Liver (tissue), 9 donors: ENCODE data around the gene GPA33. TPM values are rescaled to one million over a fixed set of nuclear protein-coding genes. Genes with fewer than 3 reads are reported as not detected.

Source experiments
- DNase-seq: peaks from one replicate; pipeline ENCODE4 v3.0.0-alpha.2; 2017; ENCODE audit warnings: low spot score
- H3K27ac ChIP-seq, 2 donors: one replicate each; pipeline ENCODE4 v1.7.0; 2013; ENCODE audit warnings: inconsistent platforms in 2 of 2, low read length in 2 of 2, control low read depth in 1 of 2, low read depth in 1 of 2, mild to moderate bottlenecking in 1 of 2
- H3K27me3 ChIP-seq, 4 donors: one replicate each; pipeline versions ENCODE4 v1.6.1 to v1.7.0; 2013; ENCODE audit warnings: low read length in 3 of 4, inconsistent platforms in 1 of 4, mild to moderate bottlenecking in 1 of 4, moderate library complexity in 1 of 4; ENCODE audit not compliant: control insufficient read depth in 4 of 4, insufficient read depth in 4 of 4
- H3K36me3 ChIP-seq, 4 donors: one replicate each; pipeline versions ENCODE4 v1.6.1 to v1.7.0; 2013; ENCODE audit warnings: low read length in 3 of 4, mild to moderate bottlenecking in 3 of 4, low read depth in 1 of 4, moderate library complexity in 1 of 4; ENCODE audit not compliant: control insufficient read depth in 4 of 4, insufficient read depth in 3 of 4
- H3K4me1 ChIP-seq, 4 donors: one replicate each; pipeline versions ENCODE4 v1.6.1 to v1.7.0; 2013; ENCODE audit warnings: low read length in 3 of 4, mild to moderate bottlenecking in 3 of 4, moderate library complexity in 1 of 4; ENCODE audit not compliant: control insufficient read depth in 4 of 4, insufficient read depth in 4 of 4
- H3K4me3 ChIP-seq, 3 donors: one replicate each; pipeline versions ENCODE4 v1.6.1 to v1.7.0; 2013; ENCODE audit warnings: low read length in 3 of 3, control low read depth in 1 of 3, low read depth in 1 of 3, mild to moderate bottlenecking in 1 of 3
- H3K9ac ChIP-seq, 2 donors: one replicate each; pipeline ENCODE4 v1.7.0; 2013; ENCODE audit warnings: low read length in 2 of 2, mild to moderate bottlenecking in 2 of 2, moderate library complexity in 2 of 2, control low read depth in 1 of 2, low read depth in 1 of 2
- H3K9me3 ChIP-seq, 4 donors: one replicate each; pipeline versions ENCODE4 v1.6.1 to v1.7.0; 2013; ENCODE audit warnings: low read length in 3 of 4; ENCODE audit not compliant: control insufficient read depth in 4 of 4
- EGR1 ChIP-seq, 2 donors: IDR thresholded peaks; 2 replicates each; pipeline ENCODE4 v1.6.1; 2016 to 2018; ENCODE audit warnings: antibody characterized with exemption in 2 of 2, low read depth in 2 of 2
- FOXA2 ChIP-seq: IDR thresholded peaks from 2 replicates; pipeline ENCODE4 v1.6.1; 2016; ENCODE audit warnings: antibody characterized with exemption
- GABPA ChIP-seq, 2 donors: IDR thresholded peaks in 1 of 2; conservative IDR thresholded peaks in 1 of 2; 2 replicates each; pipeline ENCODE4 v1.6.1; 2016; ENCODE audit warnings: antibody characterized with exemption in 2 of 2, mild to moderate bottlenecking in 1 of 2, moderate library complexity in 1 of 2
- HNF4A ChIP-seq, 2 donors: conservative IDR thresholded peaks; 2 replicates each; pipeline ENCODE4 v1.6.1; 2016; ENCODE audit warnings: antibody characterized with exemption in 2 of 2, mild to moderate bottlenecking in 2 of 2
- HNF4G ChIP-seq: IDR thresholded peaks from 2 replicates; pipeline ENCODE4 v1.6.1; 2016; ENCODE audit warnings: antibody characterized with exemption
- JUND ChIP-seq, 2 donors: IDR thresholded peaks; 2 replicates each; pipeline ENCODE4 v1.6.1; 2016; ENCODE audit warnings: antibody characterized with exemption in 2 of 2
- MAX ChIP-seq: IDR thresholded peaks from 2 replicates; pipeline ENCODE4 v1.6.1; 2016; ENCODE audit warnings: antibody characterized with exemption
- NR2F2 ChIP-seq: IDR thresholded peaks from 2 replicates; pipeline ENCODE4 v1.6.1; 2016; ENCODE audit warnings: antibody characterized with exemption
- RAD21 ChIP-seq, 2 donors: IDR thresholded peaks; 2 replicates each; pipeline ENCODE4 v1.6.1; 2016; ENCODE audit warnings: antibody characterized with exemption in 2 of 2, mild to moderate bottlenecking in 2 of 2
- RXRA ChIP-seq, 2 donors: IDR thresholded peaks; 2 replicates each; pipeline ENCODE4 v1.6.1; 2017 to 2018; ENCODE audit warnings: antibody characterized with exemption in 2 of 2, mild to moderate bottlenecking in 1 of 2
- SP1 ChIP-seq: IDR thresholded peaks from 2 replicates; pipeline ENCODE4 v1.6.1; 2018; ENCODE audit warnings: antibody characterized with exemption, mild to moderate bottlenecking
- TAF1 ChIP-seq: conservative IDR thresholded peaks from 2 replicates; pipeline ENCODE4 v1.6.1; 2016; ENCODE audit warnings: antibody characterized with exemption, mild to moderate bottlenecking
- YY1 ChIP-seq: IDR thresholded peaks from 2 replicates; pipeline ENCODE4 v1.6.1; 2016; ENCODE audit warnings: antibody characterized with exemption, mild to moderate bottlenecking
- ZBTB33 ChIP-seq: IDR thresholded peaks from 2 replicates; pipeline ENCODE4 v1.6.1; 2016; ENCODE audit warnings: antibody characterized with exemption
- WGBS: extraction: QIAGEN DNeasy Blood & Tissue Kit; methylation state at CpG from one replicate; pipeline ENCODE4 v1.1.7; 2013; 5-methylcytosine and 5-hydroxymethylcytosine counted together
- polyA plus RNA-seq, 2 donors: library from polyadenylated mRNA; stranded (reverse) in 1 of 2; unstranded in 1 of 2; fragments of 200-250 nt in 1 of 2; fragments of >200 nt in 1 of 2; fragmentation: Nextera tagmentation in 1 of 2; extraction: Ambion mirVana in 1 of 2; gene quantifications; one replicate each; pipeline versions ENCODE4 v1.2.1 to v1.2.3, GENCODE V29; 2013 to 2015
- total RNA-seq, 2 donors: library from RNA; depleted of rRNA; stranded (reverse); fragments of >200 nt; gene quantifications; one replicate each; pipeline ENCODE4 v1.2.3, GENCODE V29; 2014
- TF ChIP-seq, protein P1 (sequence below): IDR thresholded peaks from 2 replicates; pipeline ENCODE4 v1.6.1; 2016; ENCODE audit warnings: antibody characterized with exemption, mild to moderate bottlenecking
- donor health status: healthy.
- donor health status: healthy.
- donor health status: healthy.
- donor health status: healthy.
- donor health status: healthy.

Gene GPA33
- total and polyA plus RNA-seq, 4 donors = 0.03 to 0.19 (median 0.08) TPM; not detected in 1

- no peak overlapping the region for H3K9ac ChIP-seq
- no peak overlapping the region for H3K4me3 ChIP-seq
- H3K36me3 ChIP-seq = no peaks in the 10 kb centered on the region
- H3K4me1 ChIP-seq = peaks cover 0 to 14% (median 9%) of the 10 kb centered on the region in 4 donors
- no peaks in the 10 kb centered on the region for H3K27me3 ChIP-seq
- H3K9me3 ChIP-seq = no peaks in the 10 kb centered on the region
- H3K27ac ChIP-seq = no peak overlapping the region
- TF ChIP-seq EGR1 (IDR thresholded peaks at IDR 0.05; ENCODE audit: low read depth in 2 of 2) = no peak
- WGBS = 84% methylated on average over 2 of the region's 2 CpGs
- no peak for DNase-seq
Measured at GRCh38 chr1:167012570-167012969, 77.6 kb downstream of the GPA33 start.

- DNase-seq = no peak
- TF ChIP-seq NR2F2 = no peak
- TF ChIP-seq SP1 = peak; percentile 46
- TF ChIP-seq GABPA (IDR thresholded peaks at IDR 0.05 in 1 of 2, conservative IDR thresholded peaks at IDR 0.05 in 1 of 2) = no peak
- TF ChIP-seq RAD21 (IDR thresholded peaks at IDR 0.05) = no peak
- TF ChIP-seq MAX = peak; percentile 26
- TF ChIP-seq FOXA2 = no peak
- TF ChIP-seq EGR1 (IDR thresholded peaks at IDR 0.05; ENCODE audit: low read depth in 2 of 2) = no peak
- peak in 1 of 2 donors; percentile 17 for TF ChIP-seq JUND (IDR thresholded peaks at IDR 0.05)
- TF ChIP-seq HNF4G = no peak
- peak; percentile 57 for TF ChIP-seq YY1
- peak; percentile 42 to 74 for TF ChIP-seq RXRA (IDR thresholded peaks at IDR 0.05)
- peak; percentile 20 for TF ChIP-seq ZBTB33
- TF ChIP-seq HNF4A (conservative IDR thresholded peaks at IDR 0.05) = peak; percentile 36 to 52
- TF ChIP-seq, protein P1, sequence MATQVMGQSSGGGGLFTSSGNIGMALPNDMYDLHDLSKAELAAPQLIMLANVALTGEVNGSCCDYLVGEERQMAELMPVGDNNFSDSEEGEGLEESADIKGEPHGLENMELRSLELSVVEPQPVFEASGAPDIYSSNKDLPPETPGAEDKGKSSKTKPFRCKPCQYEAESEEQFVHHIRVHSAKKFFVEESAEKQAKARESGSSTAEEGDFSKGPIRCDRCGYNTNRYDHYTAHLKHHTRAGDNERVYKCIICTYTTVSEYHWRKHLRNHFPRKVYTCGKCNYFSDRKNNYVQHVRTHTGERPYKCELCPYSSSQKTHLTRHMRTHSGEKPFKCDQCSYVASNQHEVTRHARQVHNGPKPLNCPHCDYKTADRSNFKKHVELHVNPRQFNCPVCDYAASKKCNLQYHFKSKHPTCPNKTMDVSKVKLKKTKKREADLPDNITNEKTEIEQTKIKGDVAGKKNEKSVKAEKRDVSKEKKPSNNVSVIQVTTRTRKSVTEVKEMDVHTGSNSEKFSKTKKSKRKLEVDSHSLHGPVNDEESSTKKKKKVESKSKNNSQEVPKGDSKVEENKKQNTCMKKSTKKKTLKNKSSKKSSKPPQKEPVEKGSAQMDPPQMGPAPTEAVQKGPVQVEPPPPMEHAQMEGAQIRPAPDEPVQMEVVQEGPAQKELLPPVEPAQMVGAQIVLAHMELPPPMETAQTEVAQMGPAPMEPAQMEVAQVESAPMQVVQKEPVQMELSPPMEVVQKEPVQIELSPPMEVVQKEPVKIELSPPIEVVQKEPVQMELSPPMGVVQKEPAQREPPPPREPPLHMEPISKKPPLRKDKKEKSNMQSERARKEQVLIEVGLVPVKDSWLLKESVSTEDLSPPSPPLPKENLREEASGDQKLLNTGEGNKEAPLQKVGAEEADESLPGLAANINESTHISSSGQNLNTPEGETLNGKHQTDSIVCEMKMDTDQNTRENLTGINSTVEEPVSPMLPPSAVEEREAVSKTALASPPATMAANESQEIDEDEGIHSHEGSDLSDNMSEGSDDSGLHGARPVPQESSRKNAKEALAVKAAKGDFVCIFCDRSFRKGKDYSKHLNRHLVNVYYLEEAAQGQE = no peak
- TF ChIP-seq TAF1 = no peak
- H3K27ac ChIP-seq = no peak overlapping the region
- H3K4me3 ChIP-seq = no peak overlapping the region
- peaks cover 0 to 14% (median 9%) of the 10 kb centered on the region in 4 donors for H3K4me1 ChIP-seq
- H3K9ac ChIP-seq = no peak overlapping the region
- no peaks in the 10 kb centered on the region for H3K36me3 ChIP-seq
- no peaks in the 10 kb centered on the region for H3K27me3 ChIP-seq
- WGBS = 57% methylated on average over 1 of the region's 1 CpG
- H3K9me3 ChIP-seq = no peaks in the 10 kb centered on the region
Measured at GRCh38 chr1:167011560-167012191, 78.5 kb downstream of the GPA33 start.
